Measurements from ENCODE around the gene BORCS6. TPM values are rescaled to one million over a fixed set of nuclear protein-coding genes. Genes with fewer than 3 reads are reported as not detected.

Gene BORCS6
- total RNA-seq, 4 donors from 2014 or later: 22.0 to 26.6 (median 25.0) TPM

DNA sequence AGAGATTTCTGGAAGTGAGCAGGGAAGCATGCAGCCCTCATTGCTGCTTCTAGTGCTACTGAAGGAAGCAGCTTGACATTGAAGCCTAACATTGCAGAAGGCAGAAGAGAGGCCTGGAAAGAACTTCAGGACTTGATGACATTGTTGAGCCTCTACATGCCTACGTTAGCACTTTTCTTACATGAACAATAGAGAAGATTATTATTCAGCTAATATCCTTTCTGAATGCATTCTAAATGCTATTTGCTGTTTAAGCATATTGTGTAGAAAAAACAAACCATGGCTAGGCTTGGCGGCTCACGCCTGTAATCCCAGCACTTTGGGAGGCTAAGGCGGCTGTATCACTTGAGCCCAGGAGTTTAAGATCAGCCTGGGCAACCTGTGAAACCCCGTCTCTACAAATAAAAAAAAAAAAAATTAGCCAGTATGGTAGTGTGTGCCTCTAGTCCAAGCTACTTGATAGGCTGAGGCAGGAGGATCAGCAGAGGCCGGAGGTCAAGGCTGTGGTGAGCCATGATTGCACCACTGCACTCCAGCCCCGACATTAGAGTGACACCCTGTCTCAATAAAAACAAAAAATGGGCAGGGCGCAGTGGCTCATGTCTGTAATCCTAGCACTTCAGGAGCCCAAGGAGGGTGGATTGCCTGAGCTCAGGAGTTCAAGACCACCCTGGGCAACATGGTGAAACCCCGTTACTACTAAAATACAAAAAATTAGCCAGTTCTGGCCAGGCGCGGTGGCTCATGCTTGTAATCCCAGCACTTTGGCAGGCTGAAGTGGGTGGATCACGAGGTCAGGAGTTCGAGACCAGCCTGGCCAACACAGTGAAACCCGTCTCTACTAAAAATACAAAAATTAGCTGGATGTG lies 22.6 kb upstream of the BORCS6 start:
- intact Hi-C loops (cut with DNase I; ENCODE audit: low total_unique reads): no loop called here
- WGBS, 2 donors: 82% methylated on average over 14 of the region's 14 CpGs
- TF ChIP-seq CTCF (IDR thresholded peaks at IDR 0.05): no peak
- no peak for DNase-seq (ENCODE audit: low spot score in 2 of 2)
- H3K4me3 ChIP-seq (ENCODE audit: low read depth, poor library complexity, severe bottlenecking): no peak overlapping the region

DNA sequence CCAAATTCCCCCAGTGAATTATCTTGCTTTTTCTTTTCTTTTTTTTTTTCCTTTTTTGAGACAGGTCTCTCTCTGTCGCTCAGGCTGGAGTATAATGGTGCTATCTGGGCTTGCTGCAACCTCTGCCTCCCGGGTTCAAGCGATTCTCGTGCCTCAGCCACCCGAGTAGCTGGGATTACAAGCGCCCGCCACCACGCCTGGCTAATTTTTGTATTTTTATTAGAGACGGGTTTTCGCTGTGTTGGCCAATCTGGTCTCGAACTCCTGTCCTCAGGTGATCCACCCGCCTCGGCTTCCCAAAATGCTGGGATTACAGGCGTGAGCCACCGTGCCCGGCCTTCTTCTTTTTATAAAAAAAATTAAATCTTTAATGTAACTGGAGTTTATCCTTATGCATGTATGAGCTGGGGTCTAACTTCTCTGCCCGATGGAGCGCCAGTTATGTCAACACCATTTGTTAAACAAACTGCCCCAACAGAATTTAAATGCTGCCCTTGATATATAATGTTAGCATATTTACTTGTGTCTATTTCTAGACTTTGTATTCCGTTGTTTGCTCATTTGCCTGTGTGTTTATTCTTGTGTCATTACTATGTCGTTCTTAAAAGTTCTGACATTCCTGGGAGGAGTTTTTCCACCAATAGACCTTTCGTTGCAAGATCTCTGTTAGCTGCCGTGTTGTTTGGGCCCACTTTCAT lies 20.9 kb upstream of the BORCS6 start:
- DNase-seq (ENCODE audit: low spot score in 2 of 2): no peak
- 16 to 17% methylated on average over 22 of the region's 22 CpGs for WGBS, 2 donors
- TF ChIP-seq CTCF (IDR thresholded peaks at IDR 0.05) (no peak), POLR2A (IDR thresholded peaks at IDR 0.05) (no peak)
- intact Hi-C loops (cut with DNase I; ENCODE audit: low total_unique reads): no loop called here
- H3K4me3 ChIP-seq (ENCODE audit: low read depth, poor library complexity, severe bottlenecking): peak overlapping the region; percentile 25

DNA sequence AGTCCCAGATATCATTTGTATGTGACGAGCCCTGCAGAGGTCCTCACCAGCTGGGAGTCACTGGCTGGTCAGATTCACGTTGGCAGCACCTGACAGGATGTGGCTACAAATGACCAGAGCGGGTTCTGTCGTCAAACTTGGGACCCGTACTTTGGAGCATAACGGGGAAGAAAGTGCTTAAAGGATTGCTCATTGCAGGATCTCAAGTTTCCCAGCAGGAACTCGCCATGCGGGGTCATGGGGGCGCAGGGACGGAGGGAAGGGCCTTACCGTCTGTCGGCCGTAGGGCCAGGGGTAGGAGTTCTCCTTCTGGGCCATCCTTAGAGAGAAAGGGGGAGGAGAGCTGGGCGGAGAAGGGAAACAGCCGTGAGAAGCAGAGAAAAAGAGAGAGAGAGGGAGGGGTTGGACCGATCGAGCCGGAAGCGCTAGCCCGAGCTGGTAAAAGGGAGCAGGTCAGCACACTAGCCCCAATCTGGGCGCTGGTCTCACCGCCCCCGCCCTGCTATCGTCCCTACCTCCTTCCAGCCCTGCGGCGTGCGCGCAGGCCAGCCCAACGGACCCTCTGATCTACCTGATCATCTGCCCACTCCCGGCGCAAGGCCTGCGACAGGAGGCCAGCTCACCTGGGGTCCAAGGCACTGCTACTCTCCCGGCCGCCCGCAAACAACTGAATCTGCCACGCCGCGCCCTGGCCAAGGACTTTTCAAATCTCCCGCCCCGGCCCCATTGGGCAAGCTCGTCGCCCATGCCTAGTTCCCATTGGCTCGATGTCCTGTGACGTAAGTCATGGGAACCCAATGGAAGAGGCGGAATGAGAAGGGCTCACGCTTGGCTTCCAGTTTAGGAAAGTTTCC lies 20.2 kb upstream of the BORCS6 start, which contains the start of gene AURKB:
AURKB (minus strand) TSS at position 669 of the 854 bp plus-strand sequence; CDS start at position 318, 351 bp downstream.
- peak; percentile 96 to 98 for DNase-seq (ENCODE audit: low spot score in 2 of 2)
- intact Hi-C loops (cut with DNase I; ENCODE audit: low total_unique reads): no loop called here
- peak within 1 kb of the TSS; percentile 25 for H3K4me3 ChIP-seq (ENCODE audit: low read depth, poor library complexity, severe bottlenecking)
- TF ChIP-seq POLR2A (IDR thresholded peaks at IDR 0.05): no peak
- TF ChIP-seq CTCF (IDR thresholded peaks at IDR 0.05): no peak
- 3% methylated on average over 46 of the region's 46 CpGs for WGBS, 2 donors

- H3K4me3 ChIP-seq (ENCODE audit: low read depth, poor library complexity, severe bottlenecking): no peak overlapping the region
- DNase-seq (ENCODE audit: low spot score in 2 of 2): no peak
- intact Hi-C loops (cut with DNase I; ENCODE audit: low total_unique reads): no loop called here
- 87 to 88% methylated on average over 12 of the region's 12 CpGs for WGBS, 2 donors
- TF ChIP-seq POLR2A (IDR thresholded peaks at IDR 0.05) (no peak), CTCF (IDR thresholded peaks at IDR 0.05) (no peak)
Measured at GRCh38 chr17:8206536-8206935, 16.6 kb upstream of the BORCS6 start.

- H3K4me3 ChIP-seq (ENCODE audit: low read depth, poor library complexity, severe bottlenecking): no peak overlapping the region
- 85 to 86% methylated on average over 19 of the region's 19 CpGs for WGBS, 2 donors
- no peak for DNase-seq (ENCODE audit: low spot score in 2 of 2)
- intact Hi-C loops (cut with DNase I; ENCODE audit: low total_unique reads): no loop called here
- TF ChIP-seq CTCF (IDR thresholded peaks at IDR 0.05) (no peak), POLR2A (IDR thresholded peaks at IDR 0.05) (no peak)
Measured at GRCh38 chr17:8204761-8205555, 15.0 kb upstream of the BORCS6 start.
